GM12874 (cell line): ENCODE measurements around the gene DNAJC5.

Source experiments
- TF ChIP-seq, protein P1 (sequence below): IDR thresholded peaks from 2 replicates; pipeline ENCODE4 v1.5.1; 2011; ENCODE audit warnings: low read depth, mild to moderate bottlenecking, control low read depth, low read length, moderate library complexity; ENCODE audit not compliant: insufficient read depth

The DNAJC5 gene, protein sequence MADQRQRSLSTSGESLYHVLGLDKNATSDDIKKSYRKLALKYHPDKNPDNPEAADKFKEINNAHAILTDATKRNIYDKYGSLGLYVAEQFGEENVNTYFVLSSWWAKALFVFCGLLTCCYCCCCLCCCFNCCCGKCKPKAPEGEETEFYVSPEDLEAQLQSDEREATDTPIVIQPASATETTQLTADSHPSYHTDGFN

DNA sequence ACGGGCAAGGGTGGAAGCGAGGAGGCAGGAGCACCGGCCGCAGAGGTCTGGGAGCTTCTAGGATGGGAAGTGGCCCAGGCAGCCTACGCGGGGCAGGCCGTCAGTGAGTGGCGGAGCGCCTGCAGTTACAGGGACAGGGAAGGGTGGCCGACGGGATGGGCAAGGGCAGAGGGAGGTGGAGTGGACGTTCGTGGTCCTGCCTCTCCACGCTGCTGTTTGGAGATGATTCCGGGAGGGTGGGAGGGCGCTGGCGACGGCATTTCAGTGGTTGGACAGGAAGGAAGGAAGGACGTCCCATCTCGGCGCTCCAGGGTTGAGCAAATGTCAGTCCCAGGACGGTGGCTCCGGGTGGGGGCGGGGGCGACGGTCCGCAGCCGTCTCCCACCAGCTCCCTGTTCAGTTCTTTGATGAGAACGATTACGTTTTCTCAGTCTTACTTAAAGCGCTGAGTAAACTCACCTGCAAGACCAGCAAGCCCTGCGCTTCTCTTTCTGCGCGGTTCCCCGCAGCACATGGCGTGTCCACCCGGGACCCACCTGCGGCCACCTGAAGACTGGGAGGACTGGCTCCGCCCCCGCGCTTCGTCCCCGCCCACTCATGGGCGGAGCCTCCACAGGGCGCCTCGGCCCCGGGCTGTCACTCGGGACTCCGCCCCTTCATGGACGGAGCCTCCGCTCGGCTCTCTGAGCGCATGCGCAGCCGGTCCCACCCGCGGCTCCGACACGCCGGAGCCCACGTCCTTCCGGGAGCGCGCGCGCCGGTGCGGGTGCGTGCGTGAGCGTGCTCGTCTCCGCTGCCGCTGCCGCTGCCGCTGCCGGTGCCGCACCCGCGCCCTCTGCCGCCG, at the start of gene DNAJC5:
TSS of gene DNAJC5 (plus strand) at position 769 of the 844 bp plus-strand sequence. CDS start 33,220 bp downstream, outside the sequence.
- TF ChIP-seq, protein P1, sequence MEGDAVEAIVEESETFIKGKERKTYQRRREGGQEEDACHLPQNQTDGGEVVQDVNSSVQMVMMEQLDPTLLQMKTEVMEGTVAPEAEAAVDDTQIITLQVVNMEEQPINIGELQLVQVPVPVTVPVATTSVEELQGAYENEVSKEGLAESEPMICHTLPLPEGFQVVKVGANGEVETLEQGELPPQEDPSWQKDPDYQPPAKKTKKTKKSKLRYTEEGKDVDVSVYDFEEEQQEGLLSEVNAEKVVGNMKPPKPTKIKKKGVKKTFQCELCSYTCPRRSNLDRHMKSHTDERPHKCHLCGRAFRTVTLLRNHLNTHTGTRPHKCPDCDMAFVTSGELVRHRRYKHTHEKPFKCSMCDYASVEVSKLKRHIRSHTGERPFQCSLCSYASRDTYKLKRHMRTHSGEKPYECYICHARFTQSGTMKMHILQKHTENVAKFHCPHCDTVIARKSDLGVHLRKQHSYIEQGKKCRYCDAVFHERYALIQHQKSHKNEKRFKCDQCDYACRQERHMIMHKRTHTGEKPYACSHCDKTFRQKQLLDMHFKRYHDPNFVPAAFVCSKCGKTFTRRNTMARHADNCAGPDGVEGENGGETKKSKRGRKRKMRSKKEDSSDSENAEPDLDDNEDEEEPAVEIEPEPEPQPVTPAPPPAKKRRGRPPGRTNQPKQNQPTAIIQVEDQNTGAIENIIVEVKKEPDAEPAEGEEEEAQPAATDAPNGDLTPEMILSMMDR = no peak

DNA sequence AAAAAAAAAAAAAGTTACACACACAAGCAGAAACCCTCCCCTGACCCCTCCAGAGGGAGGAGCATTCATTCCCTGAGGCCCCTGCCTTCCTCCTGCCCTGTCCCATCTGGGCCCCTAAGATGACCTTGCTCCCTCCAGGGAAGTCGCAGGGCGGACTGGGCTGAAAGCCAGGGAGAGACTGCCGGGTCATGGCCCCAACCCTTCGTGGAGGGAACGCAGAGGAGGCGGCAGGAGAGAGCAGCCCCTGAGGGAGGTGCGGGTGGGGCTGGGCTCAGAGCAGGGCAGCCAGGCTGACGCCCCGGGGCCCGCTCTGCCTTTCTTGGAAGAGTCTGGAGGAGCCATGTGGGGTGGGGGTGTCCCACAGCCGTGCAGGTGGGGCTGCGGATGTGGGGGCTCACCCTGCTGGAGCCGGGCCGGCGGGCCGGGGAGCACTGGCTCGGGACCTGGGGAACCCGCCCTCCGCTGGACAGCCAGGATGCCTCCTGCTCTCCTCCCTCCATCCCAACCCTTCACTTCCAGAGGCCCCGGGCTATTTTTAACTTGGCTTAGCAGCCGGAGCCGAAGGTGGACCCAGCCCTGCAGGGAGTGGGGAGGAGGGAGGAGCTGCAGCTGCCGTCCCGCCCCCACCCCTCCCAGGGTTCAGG, 48.7 kb upstream of the DNAJC5 start:
- TF ChIP-seq, protein P1 = no peak

DNA sequence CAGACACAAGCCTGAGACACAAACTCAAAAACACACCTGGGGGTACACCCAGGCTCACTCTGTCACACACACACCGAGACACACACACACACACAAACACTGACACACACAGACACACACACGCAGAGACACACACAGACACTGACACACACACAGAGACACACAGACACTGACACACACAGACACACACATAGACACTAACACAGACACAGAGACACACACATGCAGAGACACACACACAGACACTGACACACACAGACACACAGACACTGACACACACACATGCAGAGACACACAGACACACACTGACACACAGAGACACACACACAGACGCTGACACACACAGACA, 48.1 kb upstream of the DNAJC5 start:
- TF ChIP-seq, protein P1 = no peak

DNA sequence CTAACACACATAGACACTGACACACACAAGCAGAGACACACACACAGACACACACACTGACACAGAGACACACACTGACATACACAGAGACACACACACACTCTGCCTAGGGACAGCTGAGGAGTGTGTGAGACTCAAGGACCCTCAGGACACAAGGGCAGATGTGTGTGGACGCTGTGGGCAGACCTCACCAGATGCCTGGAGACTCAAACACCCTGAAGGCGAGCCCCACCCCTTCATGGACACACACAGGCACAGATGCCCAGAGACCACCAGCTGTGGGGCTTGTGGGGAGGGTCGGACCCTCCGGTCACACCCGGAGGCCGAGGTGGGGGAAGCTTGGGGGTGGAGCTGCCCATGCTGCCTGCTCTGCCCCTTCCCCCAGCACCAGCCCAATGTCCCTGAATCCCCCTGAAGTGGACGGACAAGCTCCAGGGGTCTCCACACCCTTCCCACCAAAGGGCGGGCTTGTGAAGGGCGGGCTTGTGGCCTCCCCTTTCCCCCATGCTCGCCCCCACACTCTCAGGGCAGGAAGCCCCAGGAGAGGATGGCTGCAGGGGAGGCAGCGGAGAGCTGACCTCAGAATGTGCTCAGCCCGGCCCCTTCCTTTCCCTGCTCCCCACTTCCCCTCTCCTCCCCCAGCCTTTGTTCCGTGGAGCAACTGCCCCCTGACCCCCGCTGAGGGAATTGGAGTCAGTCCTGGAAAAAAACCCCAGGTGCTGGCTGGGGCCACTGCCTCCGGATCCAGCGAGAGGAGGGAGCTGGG, 47.5 kb upstream of the DNAJC5 start:
- TF ChIP-seq, protein P1 = no peak

DNA sequence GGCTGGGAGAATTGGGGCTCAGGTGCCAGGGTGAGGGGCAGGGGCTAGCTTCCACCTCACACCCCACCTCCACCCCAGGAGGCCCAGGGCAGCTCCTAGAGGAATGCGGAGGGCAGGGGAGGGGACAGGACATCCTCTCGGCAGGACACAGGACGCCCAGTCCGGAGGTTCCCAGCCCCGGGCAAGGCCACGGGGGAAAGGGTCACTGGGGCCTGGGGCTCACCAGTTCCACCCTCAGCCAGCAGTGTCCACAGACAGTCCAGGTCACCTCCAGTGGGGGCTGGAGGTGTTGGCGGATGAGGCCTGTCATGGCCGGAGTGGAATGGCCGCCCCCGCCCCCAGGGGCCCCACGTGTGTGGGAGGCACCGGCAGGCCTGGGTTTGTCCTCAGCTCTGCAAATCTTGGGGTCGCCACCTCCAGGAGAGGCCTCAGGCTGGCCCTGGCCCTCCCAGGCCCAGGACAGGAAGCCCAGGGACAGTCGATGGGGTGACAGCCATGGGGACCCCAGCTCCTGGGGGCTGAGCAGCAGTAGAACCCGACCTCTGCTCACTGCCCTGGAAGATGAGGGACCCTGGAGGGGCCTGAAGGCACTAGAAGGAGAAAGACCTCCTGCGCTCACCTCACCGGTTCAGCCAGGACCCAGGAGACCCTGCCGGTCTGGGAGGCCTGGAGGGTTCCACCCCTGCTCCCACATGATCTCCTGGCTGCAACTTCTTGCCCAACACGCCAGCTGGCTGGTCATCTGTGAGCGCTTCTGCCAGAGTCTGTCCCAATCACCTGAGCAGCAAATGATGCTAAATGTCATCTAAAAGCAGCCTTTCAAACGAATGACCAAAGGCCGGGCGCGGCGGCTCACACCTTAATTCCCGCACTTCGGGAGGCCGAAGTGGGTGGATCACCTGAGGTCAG, 46.7 kb upstream of the DNAJC5 start:
- TF ChIP-seq, protein P1 = no peak

DNA sequence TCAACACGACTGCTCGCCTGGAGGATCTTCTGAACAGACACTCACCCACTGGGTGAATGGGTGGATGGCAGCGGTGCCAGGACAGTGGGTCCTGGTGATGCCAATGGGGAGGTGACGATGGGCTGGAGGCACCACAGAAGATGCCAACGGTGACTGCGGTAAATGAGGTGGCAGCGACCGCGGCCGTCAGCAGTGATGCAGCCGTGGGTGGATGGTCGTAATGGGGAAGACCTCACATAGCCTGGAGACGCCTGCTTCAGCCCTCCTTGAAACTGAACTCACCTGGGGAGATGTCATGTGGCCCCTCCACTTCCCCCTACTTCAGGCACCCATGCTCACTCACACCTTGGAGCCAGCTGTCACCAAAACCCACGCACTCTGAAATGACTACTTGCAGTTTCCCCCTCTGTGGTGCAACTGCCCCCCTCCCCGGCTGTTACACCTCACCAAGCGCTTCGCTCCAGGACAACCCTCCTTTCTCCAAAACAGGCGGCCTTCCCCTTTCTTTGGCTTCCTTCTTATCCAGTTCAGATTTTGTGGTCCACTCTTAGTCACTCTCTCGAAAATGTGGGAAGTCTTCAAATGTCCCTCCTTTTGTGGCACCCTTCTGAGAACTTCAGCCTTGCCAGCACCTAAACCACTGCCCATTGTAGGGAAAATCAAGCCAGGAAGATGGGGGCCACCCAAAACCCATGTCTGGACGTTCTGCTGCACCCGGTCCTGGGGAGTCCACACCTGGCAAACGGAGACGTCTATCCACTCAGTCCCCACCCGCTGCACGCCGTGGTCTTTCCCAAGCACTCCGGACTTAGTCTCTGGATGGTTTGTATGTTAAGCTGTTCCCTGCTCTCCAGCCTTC, 44.0 kb upstream of the DNAJC5 start:
- TF ChIP-seq, protein P1 = no peak
